ENCODE measurements around the gene GPBP1. TPM values are rescaled to one million over a fixed set of nuclear protein-coding genes. Genes with fewer than 3 reads are reported as not detected.
A peak's percentile ranks its signal among the peaks of the same experiment; 100 is the strongest.
"Not testable (repeated sequence)": the region's sequence is repeated elsewhere in the genome, so short reads cannot be mapped to it uniquely, and the experiment has no call there.

The GPBP1 gene
- total RNA-seq, 2 experiments from 2014 or later = 91.8 to 116 TPM

GRCh38 chr5:57167201-57167600 lies 6.7 kb upstream of the GPBP1 start:
- Mint-ChIP-seq H3K27me3 (no peaks in the 10 kb centered on the region), H3K36me3 (ENCODE audit: low read depth) (no peaks in the 10 kb centered on the region), H3K9me3 (ENCODE audit: low read depth) (no peaks in the 10 kb centered on the region), H3K27ac (no peak overlapping the region), H3K4me3 (no peak overlapping the region), H3K4me1 (peaks cover 10% of the 10 kb centered on the region)
- intact Hi-C loops (cut with DNase I, micrococcal nuclease) = no loop called here
- CTCF ChIA-PET = interaction anchor here (0.7 to 1.4 kb wide), 2 partner anchors 29 to 762 kb away, joined by 3 to 4 read pairs; no protein-coding TSS in a partner anchor
- no peak for ATAC-seq
- POLR2A ChIA-PET = no interaction called here
- DNase-seq = no peak

- H3K9me3 Mint-ChIP-seq (ENCODE audit: low read depth) = not testable (repeated sequence)
Observed at GRCh38 chr5:57170116-57170515, 3.7 kb upstream of the GPBP1 start.

GRCh38 chr5:57171816-57172465 lies 1.9 kb upstream of the GPBP1 start:
- Mint-ChIP-seq H3K27ac (peak overlapping the region; percentile 93), H3K27me3 (no peaks in the 10 kb centered on the region), H3K36me3 (ENCODE audit: low read depth) (peaks cover 18% of the 10 kb centered on the region), H3K9me3 (ENCODE audit: low read depth) (no peaks in the 10 kb centered on the region), H3K4me3 (peak overlapping the region; percentile 83), H3K4me1 (peaks cover 13% of the 10 kb centered on the region)
- ChIA-PET POLR2A (interaction anchor here (0.6 kb wide), 2 partner anchors 48 to 280 kb away, joined by 5 to 7 read pairs; no protein-coding TSS in a partner anchor), CTCF (interaction anchor here (1.0 kb wide), 1 partner anchor 18 kb away, joined by 3 read pairs; no protein-coding TSS in a partner anchor)
- DNase-seq = peak; percentile 56
- no peak for ATAC-seq
- intact Hi-C loops (cut with DNase I, micrococcal nuclease) = loop anchor here (2.0 to 10.0 kb wide), 7 partner anchors 49 to 1865 kb away; partner anchors contain the start of genes IL6ST (in 1 of the 2) and PLK2 (in 1 of the 2)

More at GRCh38 chr5:57170116-57170515, 3.7 kb upstream of the GPBP1 start:
- H3K4me3 Mint-ChIP-seq; H3K27me3 Mint-ChIP-seq; H3K36me3 Mint-ChIP-seq (ENCODE audit: low read depth); H3K27ac Mint-ChIP-seq; DNase-seq; POLR2A ChIA-PET; CTCF ChIA-PET; ATAC-seq: not testable (repeated sequence)
- intact Hi-C loops (cut with DNase I, micrococcal nuclease) = loop anchor here (5.0 to 10.0 kb wide), 5 partner anchors 338 to 1867 kb away; partner anchors contain the start of genes IL6ST (in 1 of the 2) and PLK2 (in 1 of the 2)
- peaks cover 14% of the 10 kb centered on the region for H3K4me1 Mint-ChIP-seq

GRCh38 chr5:57172466-57173318 lies 1.2 kb upstream of the GPBP1 start:
- H3K27ac Mint-ChIP-seq = peak overlapping the region; percentile 93
- peaks cover 15% of the 10 kb centered on the region for H3K4me1 Mint-ChIP-seq
- POLR2A ChIA-PET = interaction anchor here (0.6 to 1.1 kb wide), 5 partner anchors 10 to 264 kb away, joined by 3 to 10 read pairs (median 4); partner anchors contain the start of gene SETD9
- CTCF ChIA-PET = interaction anchor here (0.6 to 1.4 kb wide), 5 partner anchors 17 to 276 kb away, joined by 3 to 5 read pairs (median 3); no protein-coding TSS in a partner anchor
- no peaks in the 10 kb centered on the region for H3K9me3 Mint-ChIP-seq (ENCODE audit: low read depth)
- H3K27me3 Mint-ChIP-seq = no peaks in the 10 kb centered on the region
- H3K36me3 Mint-ChIP-seq (ENCODE audit: low read depth) = peaks cover 25% of the 10 kb centered on the region
- DNase-seq (peak; percentile 26), ATAC-seq (no peak)
- intact Hi-C loops (cut with DNase I, micrococcal nuclease) = loop anchor here (1.0 to 10.0 kb wide), 13 partner anchors 48 to 1865 kb away; partner anchors contain the start of genes PLK2 (in 2 of the 2), SETD9 (in 2 of the 2), IL6ST (in 1 of the 2) and MIER3 (in 1 of the 2)
- peak overlapping the region; percentile 83 for H3K4me3 Mint-ChIP-seq

GRCh38 chr5:57174128-57174889 lies 450 bp downstream of the GPBP1 start:
- intact Hi-C loops (cut with DNase I, micrococcal nuclease) = loop anchor here (1.0 to 10.0 kb wide), 9 partner anchors 14 to 1866 kb away; partner anchors contain the start of genes IL6ST (in 2 of the 2) and PLK2 (in 1 of the 2)
- H3K9me3 Mint-ChIP-seq (ENCODE audit: low read depth) = no peaks in the 10 kb centered on the region
- POLR2A ChIA-PET = interaction anchor here (0.7 to 0.9 kb wide), 2 partner anchors 11 to 79 kb away, joined by 3 read pairs; no protein-coding TSS in a partner anchor
- CTCF ChIA-PET = interaction anchor here (1.0 to 1.4 kb wide), 2 partner anchors 17 to 35 kb away, joined by 4 read pairs; no protein-coding TSS in a partner anchor
- H3K4me3 Mint-ChIP-seq = peak overlapping the region; percentile 83
- DNase-seq (peak; percentile 62), ATAC-seq (no peak)
- H3K27me3 Mint-ChIP-seq = no peaks in the 10 kb centered on the region
- peak overlapping the region; percentile 93 for H3K27ac Mint-ChIP-seq
- peaks cover 40% of the 10 kb centered on the region for H3K36me3 Mint-ChIP-seq (ENCODE audit: low read depth)
- peaks cover 29% of the 10 kb centered on the region for H3K4me1 Mint-ChIP-seq

GRCh38 chr5:57174890-57175510 lies 1.1 kb downstream of the GPBP1 start:
- POLR2A ChIA-PET = interaction anchor here (1.2 kb wide), 1 partner anchor 224 kb away, joined by 4 read pairs; no protein-coding TSS in a partner anchor
- H3K36me3 Mint-ChIP-seq (ENCODE audit: low read depth) = peaks cover 46% of the 10 kb centered on the region
- H3K27ac Mint-ChIP-seq = peak overlapping the region; percentile 93
- CTCF ChIA-PET = interaction anchor here (0.6 to 2.4 kb wide), 3 partner anchors 37 to 1916 kb away, joined by 3 to 9 read pairs (median 3); no protein-coding TSS in a partner anchor
- no peak for DNase-seq
- peaks cover 36% of the 10 kb centered on the region for H3K4me1 Mint-ChIP-seq
- H3K4me3 Mint-ChIP-seq = peak overlapping the region; percentile 83
- intact Hi-C loops (cut with DNase I, micrococcal nuclease) = loop anchor here (1.0 to 10.0 kb wide), 12 partner anchors 14 to 1952 kb away; partner anchors contain the start of genes IL6ST (in 2 of the 2) and PLK2 (in 1 of the 2)
- H3K27me3 Mint-ChIP-seq = no peaks in the 10 kb centered on the region
- ATAC-seq = no peak
- no peaks in the 10 kb centered on the region for H3K9me3 Mint-ChIP-seq (ENCODE audit: low read depth)

- CTCF ChIA-PET = interaction anchor here (0.6 to 2.4 kb wide), 6 partner anchors 12 to 1915 kb away, joined by 3 to 9 read pairs (median 3); no protein-coding TSS in a partner anchor
- peak; percentile 74 for DNase-seq
- H3K4me1 Mint-ChIP-seq = peaks cover 43% of the 10 kb centered on the region
- no peak for ATAC-seq
- intact Hi-C loops (cut with DNase I, micrococcal nuclease) = loop anchor here (1.0 to 10.0 kb wide), 8 partner anchors 13 to 1952 kb away; partner anchors contain the start of gene IL6ST (in 1 of the 2)
- H3K27me3 Mint-ChIP-seq = no peaks in the 10 kb centered on the region
- H3K4me3 Mint-ChIP-seq = peak overlapping the region; percentile 83
- no peaks in the 10 kb centered on the region for H3K9me3 Mint-ChIP-seq (ENCODE audit: low read depth)
- H3K27ac Mint-ChIP-seq = peak overlapping the region; percentile 93
- H3K36me3 Mint-ChIP-seq (ENCODE audit: low read depth) = peaks cover 52% of the 10 kb centered on the region
- POLR2A ChIA-PET = interaction anchor here (1.2 kb wide), 1 partner anchor 225 kb away, joined by 4 read pairs; no protein-coding TSS in a partner anchor
Observed at GRCh38 chr5:57175551-57176309, 1.9 kb downstream of the GPBP1 start.

GRCh38 chr5:57176350-57176857 lies 2.5 kb downstream of the GPBP1 start:
- Mint-ChIP-seq H3K9me3 (ENCODE audit: low read depth) (no peaks in the 10 kb centered on the region), H3K36me3 (ENCODE audit: low read depth) (peaks cover 59% of the 10 kb centered on the region), H3K4me3 (peak overlapping the region; percentile 83), H3K27me3 (no peaks in the 10 kb centered on the region), H3K4me1 (peaks cover 50% of the 10 kb centered on the region), H3K27ac (peak overlapping the region; percentile 93)
- intact Hi-C loops (cut with DNase I, micrococcal nuclease) = loop anchor here (1.0 to 10.0 kb wide), 3 partner anchors 43 to 1951 kb away; partner anchors contain the start of gene IL6ST (in 1 of the 2)
- DNase-seq = no peak
- ATAC-seq = no peak
- POLR2A ChIA-PET = interaction anchor here (1.2 kb wide), 1 partner anchor 226 kb away, joined by 4 read pairs; no protein-coding TSS in a partner anchor
- CTCF ChIA-PET = interaction anchor here (0.6 to 2.4 kb wide), 6 partner anchors 12 to 227 kb away, joined by 3 to 9 read pairs (median 4); no protein-coding TSS in a partner anchor
